Activated T-helper 1 cell treated with anti-CD3 and anti-CD28 coated beads, Interleukin-12 subunit alpha, Interleukin-12 subunit beta, Interleukin-2, Interleukin-4 antibody, amounts not matched to agents 30 ng/mL and 10 ng/mL and 1 ng/mL, durations not matched to agents 14 hours and 24 hours and 36 hours (primary cell): Measurements from ENCODE around the gene CYB561. TPM values are rescaled to one million over a fixed set of nuclear protein-coding genes. Genes with fewer than 3 reads are reported as not detected.
A peak's percentile ranks its signal among the peaks of the same experiment; 100 is the strongest.

ENCODE experiments used
- DNase-seq: peaks from one replicate; pipeline ENCODE4 v3.0.0; 2021; ENCODE audit warnings: low spot score
- H3K27ac Mint-ChIP-seq: one replicate; pipeline ENCODE4 v1.8.0; 2021; ENCODE audit warnings: mild to moderate bottlenecking, mixed read lengths
- H3K27me3 Mint-ChIP-seq: one replicate; pipeline ENCODE4 v1.8.0; 2022; ENCODE audit warnings: mild to moderate bottlenecking, moderate library complexity, mixed read lengths; ENCODE audit not compliant: insufficient read depth
- H3K36me3 Mint-ChIP-seq: one replicate; pipeline ENCODE4 v1.8.0; 2021; ENCODE audit warnings: low read depth, mixed read lengths
- H3K4me1 Mint-ChIP-seq: one replicate; pipeline ENCODE4 v1.8.0; 2021; ENCODE audit warnings: low read depth, mixed read lengths
- H3K4me3 Mint-ChIP-seq: one replicate; pipeline ENCODE4 v1.8.0; 2021; ENCODE audit warnings: mild to moderate bottlenecking, moderate library complexity, mixed read lengths
- H3K9me3 Mint-ChIP-seq: one replicate; pipeline ENCODE4 v1.8.0; 2021; ENCODE audit warnings: mixed read lengths
- intact Hi-C: fragments of 100-400 bp; cut with micrococcal nuclease; formaldehyde crosslinking; loops from one replicate; pipeline ENCODE4 v1.15.1; 2024
- total RNA-seq: library from RNA; stranded (reverse); gene quantifications from 2 replicates; pipeline ENCODE4 v1.2.3, GENCODE V29; 2022

Gene CYB561
- total RNA-seq, 1 donor from 2014 or later, result 1.9 TPM

DNA sequence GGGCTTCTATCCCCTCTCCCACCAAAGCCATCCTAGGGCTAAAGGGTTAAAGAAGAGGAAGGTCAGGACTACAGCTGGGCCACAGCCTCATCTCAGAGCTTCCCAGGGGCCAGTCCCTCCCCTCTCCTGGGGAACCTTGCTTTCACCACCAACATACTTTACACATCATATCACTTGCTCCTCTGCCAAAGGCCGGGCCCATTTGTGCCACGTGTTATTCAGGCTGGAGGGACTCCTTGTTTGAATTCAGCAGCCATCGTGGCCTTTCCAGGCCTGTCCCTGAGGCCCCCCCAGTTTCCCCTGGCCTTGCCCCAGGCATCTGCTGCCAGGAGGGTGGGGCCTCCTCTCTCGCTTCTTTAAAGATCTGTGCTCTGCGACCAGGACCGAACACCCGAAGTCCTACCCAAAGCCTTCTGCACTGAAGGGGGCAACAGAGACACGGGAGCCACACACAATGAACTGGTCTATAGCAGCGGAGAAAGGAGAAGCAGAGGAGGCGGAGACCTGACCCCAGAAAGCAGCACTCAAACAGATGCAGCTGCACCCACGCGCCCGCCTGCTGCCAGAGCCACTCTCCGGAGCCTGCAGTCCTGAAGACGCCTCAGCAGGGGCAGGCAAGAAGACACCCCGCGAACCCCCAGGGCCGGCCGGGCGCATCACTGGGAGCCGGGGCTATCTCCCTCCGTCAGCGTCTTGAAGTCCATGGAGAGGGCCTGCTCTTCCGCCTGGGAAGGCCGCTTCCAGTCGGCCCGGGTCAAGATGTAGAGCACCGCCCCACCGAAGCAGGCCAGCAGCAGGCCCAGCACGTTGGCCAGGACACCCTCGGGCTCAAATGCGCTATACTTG lies 12.1 kb downstream of the CYB561 start:
- no peak for DNase-seq
- Mint-ChIP-seq H3K27me3 (peaks cover 2% of the 10 kb centered on the region), H3K27ac (peak overlapping the region; percentile 12), H3K4me1 (peaks cover 30% of the 10 kb centered on the region), H3K9me3 (no peaks in the 10 kb centered on the region), H3K36me3 (no peaks in the 10 kb centered on the region), H3K4me3 (no peak overlapping the region)
- intact Hi-C loops, result no loop called here

DNA sequence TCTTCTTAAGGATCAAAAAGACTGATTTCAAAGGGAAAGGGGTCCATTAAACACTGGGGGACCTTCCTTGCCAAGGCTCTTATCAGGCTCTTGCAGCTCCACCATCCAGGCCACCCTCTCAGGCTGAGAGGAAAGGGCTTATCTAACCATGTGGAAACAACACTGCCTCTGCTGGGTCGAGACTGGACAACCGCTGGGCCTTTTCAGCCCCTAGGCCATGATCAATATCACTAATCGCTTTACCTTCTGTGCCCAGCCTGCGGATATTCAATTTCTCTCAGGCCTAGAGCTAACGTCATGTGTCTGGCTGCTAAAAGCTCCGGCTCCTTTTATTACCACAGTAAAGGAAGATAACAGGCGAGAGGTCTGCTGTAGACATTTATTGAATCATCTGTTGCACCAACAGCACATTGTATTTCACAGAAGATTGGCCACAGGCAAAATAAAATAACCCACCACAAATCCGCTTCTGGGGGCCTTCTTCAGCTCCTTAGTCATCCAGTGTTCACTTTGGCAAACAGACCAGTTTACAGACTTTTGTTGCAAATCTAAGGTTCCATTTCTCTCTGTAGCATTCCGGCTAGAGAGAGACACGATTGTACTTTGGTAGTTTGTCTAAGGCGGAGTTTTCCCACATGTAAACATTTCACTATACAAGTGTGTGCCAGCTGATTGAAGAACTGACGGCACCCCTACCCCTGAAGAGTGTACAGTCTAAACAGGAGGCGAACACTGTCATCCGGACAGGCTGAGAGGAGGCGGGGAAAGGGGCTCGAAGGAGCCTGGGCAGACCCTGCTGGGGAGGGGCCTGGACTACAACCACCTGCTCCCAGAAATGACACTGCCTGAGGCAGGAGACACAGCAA lies 13.9 kb downstream of the CYB561 start:
- Mint-ChIP-seq H3K4me3 (no peak overlapping the region), H3K27me3 (peaks cover 2% of the 10 kb centered on the region), H3K27ac (no peak overlapping the region), H3K9me3 (no peaks in the 10 kb centered on the region), H3K36me3 (no peaks in the 10 kb centered on the region), H3K4me1 (peaks cover 42% of the 10 kb centered on the region)
- intact Hi-C loops, result no loop called here
- DNase-seq, result no peak

DNA sequence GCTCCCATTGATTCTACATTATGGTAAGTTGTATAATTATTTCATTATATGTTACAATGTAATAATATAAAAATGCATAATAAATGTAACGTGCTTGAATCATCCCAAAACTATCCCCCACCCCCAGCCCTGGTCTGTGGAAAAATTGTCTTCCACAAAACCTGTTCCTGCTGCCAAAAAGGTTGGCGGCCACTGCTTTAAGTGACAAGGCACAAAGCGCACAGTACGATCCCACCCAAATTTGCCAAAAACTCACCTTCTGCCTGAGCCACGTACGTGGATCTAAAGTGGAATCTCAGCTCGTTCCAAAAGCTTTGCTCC lies 14.5 kb downstream of the CYB561 start:
- Mint-ChIP-seq H3K27ac (no peak overlapping the region), H3K36me3 (no peaks in the 10 kb centered on the region), H3K4me1 (peaks cover 48% of the 10 kb centered on the region), H3K27me3 (peaks cover 2% of the 10 kb centered on the region), H3K9me3 (no peaks in the 10 kb centered on the region), H3K4me3 (no peak overlapping the region)
- DNase-seq, result no peak
- intact Hi-C loops, result no loop called here

DNA sequence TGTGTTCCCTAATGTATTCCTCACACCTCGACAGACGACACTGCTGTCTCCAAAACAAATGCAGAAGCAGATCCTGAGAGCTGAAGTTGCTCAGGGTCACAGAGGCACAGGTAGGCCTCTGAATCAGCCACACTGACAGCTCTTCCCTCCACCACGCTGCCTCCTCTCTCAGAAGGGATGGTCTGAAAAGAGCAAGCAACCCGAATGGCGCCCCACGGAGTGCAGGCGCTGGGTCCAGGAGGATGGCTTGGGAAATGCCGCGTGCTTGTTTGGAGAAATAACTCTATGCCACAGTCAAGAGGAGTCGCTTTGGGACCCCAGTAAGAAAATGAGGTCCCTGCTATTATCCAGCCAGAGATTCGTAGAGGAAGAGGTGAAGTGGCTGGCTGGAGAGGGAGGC lies 15.9 kb downstream of the CYB561 start:
- Mint-ChIP-seq H3K4me1 (peaks cover 61% of the 10 kb centered on the region), H3K27ac (no peak overlapping the region), H3K27me3 (peaks cover 2% of the 10 kb centered on the region), H3K36me3 (no peaks in the 10 kb centered on the region), H3K4me3 (no peak overlapping the region), H3K9me3 (no peaks in the 10 kb centered on the region)
- DNase-seq, result no peak
- intact Hi-C loops, result no loop called here

DNA sequence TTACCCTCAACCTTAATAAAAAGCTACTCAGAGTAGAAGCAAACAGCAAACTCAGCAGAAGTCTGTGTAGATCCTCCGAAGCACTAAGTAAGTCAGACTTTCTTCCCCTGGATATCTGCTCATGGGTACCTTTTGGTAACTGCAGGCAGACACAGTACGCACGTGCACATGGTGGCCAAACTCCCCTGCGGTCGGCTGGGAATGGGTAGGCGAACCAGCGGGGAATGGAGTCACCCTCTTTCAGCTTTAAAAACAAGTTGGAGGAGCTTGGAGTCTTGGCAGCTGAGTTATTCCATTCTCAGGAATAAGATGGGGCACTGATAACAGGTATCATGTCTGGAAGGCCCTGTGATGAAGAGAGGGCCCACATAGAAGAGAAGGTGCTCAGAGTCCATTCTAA lies 16.3 kb downstream of the CYB561 start:
- no peak overlapping the region for H3K4me3 Mint-ChIP-seq
- no peak for DNase-seq
- intact Hi-C loops, result loop anchor here (5.0 to 10.0 kb wide), 3 partner anchors 123 to 395 kb away; partner anchors contain the start of genes CCDC47, DCAF7, DDX42 and FTSJ3
- no peaks in the 10 kb centered on the region for H3K9me3 Mint-ChIP-seq
- peaks cover 57% of the 10 kb centered on the region for H3K4me1 Mint-ChIP-seq
- H3K36me3 Mint-ChIP-seq, result no peaks in the 10 kb centered on the region
- H3K27ac Mint-ChIP-seq, result no peak overlapping the region
- H3K27me3 Mint-ChIP-seq, result no peaks in the 10 kb centered on the region

DNA sequence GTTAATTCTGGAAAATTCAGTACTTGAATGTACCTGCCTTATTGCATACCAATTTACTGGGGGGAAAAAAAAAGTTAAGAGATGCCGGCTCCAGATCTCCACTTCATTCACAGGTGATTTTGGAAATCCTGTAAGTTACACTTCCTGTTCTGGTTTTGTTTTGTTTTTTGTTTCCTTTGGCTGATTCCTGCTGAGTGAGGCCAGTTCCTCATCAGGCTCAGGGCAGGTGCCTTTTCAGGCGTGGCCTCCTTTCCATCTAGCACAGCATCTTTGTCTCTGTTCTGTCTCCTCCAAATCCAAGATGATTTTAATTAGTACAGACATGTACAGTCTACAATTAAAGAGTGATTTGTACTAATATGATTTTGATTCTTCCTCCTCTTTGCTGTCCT lies 19.2 kb downstream of the CYB561 start:
- no peaks in the 10 kb centered on the region for H3K9me3 Mint-ChIP-seq
- H3K4me1 Mint-ChIP-seq, result peaks cover 32% of the 10 kb centered on the region
- H3K4me3 Mint-ChIP-seq, result no peak overlapping the region
- DNase-seq, result no peak
- H3K27me3 Mint-ChIP-seq, result peaks cover 6% of the 10 kb centered on the region
- H3K36me3 Mint-ChIP-seq, result no peaks in the 10 kb centered on the region
- intact Hi-C loops, result loop anchor here (5.0 to 10.0 kb wide), 3 partner anchors 125 to 398 kb away; partner anchors contain the start of genes CCDC47, DCAF7, DDX42 and FTSJ3
- H3K27ac Mint-ChIP-seq, result no peak overlapping the region

DNA sequence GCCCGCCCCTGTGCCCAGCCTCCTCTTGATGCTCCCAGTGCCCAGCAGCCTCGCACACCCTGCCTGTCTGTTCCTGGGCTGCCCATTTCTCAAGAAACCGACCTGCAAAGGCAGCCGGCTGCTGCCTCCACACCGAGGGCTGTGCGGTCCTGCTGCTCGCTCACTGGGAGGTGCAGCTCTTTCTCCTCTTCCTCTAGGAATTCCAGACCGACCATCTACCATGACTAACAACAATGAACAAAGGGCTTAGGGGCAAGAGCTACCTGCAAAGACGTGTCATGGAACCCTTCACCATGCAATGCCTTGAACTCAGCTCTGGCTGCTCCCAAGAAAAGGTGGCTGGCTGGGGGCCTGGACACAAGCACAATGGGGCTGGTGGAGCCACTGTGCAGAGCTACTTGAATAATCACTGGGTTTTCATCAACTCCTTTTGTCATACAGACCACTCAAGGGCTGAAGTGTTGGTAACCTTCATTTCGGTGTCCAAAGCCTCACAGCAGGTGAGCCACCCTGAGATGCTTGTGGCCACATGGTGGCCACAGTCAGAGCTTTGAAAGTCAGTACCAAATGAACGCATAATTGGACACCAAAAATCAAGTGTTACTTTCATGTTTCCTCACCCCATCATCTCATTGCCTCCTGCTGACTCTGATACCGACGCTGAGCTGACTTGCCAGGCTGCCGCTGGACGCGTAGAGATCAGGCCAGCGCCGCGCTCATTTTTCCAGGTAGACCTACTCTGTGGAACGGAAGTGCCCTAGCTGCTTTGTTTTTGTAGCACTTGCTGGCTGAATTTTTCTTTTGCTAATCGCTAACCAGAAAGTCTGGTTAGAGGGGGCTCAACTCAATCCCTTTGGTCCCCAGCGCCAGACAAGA lies 19.8 kb downstream of the CYB561 start:
- intact Hi-C loops, result loop anchor here (5.0 to 10.0 kb wide), 3 partner anchors 126 to 399 kb away; partner anchors contain the start of genes CCDC47, DCAF7, DDX42 and FTSJ3
- no peaks in the 10 kb centered on the region for H3K9me3 Mint-ChIP-seq
- H3K36me3 Mint-ChIP-seq, result no peaks in the 10 kb centered on the region
- no peak overlapping the region for H3K27ac Mint-ChIP-seq
- H3K27me3 Mint-ChIP-seq, result peaks cover 6% of the 10 kb centered on the region
- peaks cover 32% of the 10 kb centered on the region for H3K4me1 Mint-ChIP-seq
- no peak overlapping the region for H3K4me3 Mint-ChIP-seq
- no peak for DNase-seq

DNA sequence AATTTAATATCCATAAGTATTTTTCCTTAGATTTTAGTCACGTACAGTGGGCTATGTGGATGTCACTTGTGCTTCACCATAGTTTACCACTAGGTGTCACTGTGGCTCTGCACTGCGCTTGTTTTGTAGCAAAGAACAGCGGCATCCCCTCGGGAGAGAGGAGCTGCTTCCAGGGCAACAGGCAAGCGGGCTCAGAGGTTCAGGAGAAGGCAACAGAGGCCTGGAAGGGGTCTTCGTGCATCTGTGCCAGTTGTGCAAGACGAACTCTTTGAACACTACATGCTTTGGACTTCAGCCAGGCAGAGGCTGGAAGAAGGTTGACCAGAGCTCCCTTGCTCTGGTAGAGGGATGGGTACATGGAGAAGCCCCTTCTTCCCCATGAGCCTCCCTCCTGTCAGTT lies 20.6 kb downstream of the CYB561 start:
- intact Hi-C loops, result loop anchor here (1.0 to 10.0 kb wide), 8 partner anchors 21 to 399 kb away; partner anchors contain the start of genes CCDC47, CYB561, DCAF7 and DDX42
- peak; percentile 58 for DNase-seq
- Mint-ChIP-seq H3K27me3 (peaks cover 6% of the 10 kb centered on the region), H3K27ac (no peak overlapping the region), H3K4me3 (no peak overlapping the region), H3K36me3 (no peaks in the 10 kb centered on the region), H3K4me1 (peaks cover 34% of the 10 kb centered on the region), H3K9me3 (no peaks in the 10 kb centered on the region)

DNA sequence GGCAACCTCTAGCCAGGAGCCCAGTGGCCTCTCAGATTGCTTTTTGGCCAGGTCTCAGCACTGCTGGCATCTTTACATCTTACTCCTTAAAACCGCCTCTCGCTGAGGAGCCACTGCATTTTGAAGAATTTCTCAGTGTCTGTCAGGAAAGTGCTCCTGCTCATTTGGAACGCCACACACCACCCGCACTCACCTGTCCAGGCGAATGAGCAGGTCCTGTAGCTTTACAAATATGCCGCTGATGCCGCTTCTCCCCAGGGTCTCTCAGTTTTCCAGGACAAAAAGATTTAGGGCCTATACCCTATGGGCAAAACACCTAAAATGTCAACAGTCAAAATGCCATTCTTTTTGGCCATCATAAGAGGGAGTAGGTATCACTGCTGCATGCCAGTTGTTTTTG lies 22.1 kb downstream of the CYB561 start:
- H3K27me3 Mint-ChIP-seq, result peaks cover 6% of the 10 kb centered on the region
- DNase-seq, result no peak
- H3K4me1 Mint-ChIP-seq, result peaks cover 49% of the 10 kb centered on the region
- no peak overlapping the region for H3K4me3 Mint-ChIP-seq
- no peaks in the 10 kb centered on the region for H3K36me3 Mint-ChIP-seq
- no peak overlapping the region for H3K27ac Mint-ChIP-seq
- no peaks in the 10 kb centered on the region for H3K9me3 Mint-ChIP-seq
- intact Hi-C loops, result loop anchor here (2.0 to 10.0 kb wide), 4 partner anchors 23 to 401 kb away; partner anchors contain the start of genes CCDC47, CYB561, DDX42 and FTSJ3

DNA sequence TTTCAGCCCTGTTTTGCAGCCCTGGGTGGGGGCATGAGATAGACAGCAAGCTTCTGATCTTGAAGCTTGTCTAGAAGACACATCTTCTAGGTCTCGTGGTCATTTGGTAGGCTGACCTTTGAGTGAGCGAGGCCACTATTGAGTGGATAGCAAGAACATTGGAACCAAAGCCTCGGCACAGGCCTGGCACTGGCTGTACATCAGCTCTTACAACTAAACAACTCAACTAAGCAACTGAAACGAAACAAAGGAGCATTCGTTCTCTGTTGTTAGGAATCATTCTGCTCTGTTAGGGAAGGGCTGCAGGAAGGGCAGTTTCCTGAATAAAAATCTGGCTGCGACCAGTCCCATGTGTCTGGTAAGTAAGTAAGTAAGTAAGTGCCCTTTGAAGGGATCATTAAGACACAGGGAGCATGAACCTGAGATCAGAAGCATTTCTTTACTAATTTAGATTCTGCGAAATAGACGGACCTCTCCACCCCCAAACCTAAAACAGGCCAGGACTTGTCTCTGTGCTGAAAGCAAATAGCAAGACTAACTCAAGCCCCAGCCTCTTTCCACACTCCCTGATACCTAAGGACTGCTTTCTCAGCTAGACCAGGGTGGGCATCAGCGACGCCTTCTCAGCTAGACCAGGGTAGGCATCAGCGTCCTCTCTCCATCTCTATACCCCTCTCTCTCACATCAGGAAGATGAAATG lies 22.7 kb downstream of the CYB561 start:
- Mint-ChIP-seq H3K36me3 (no peaks in the 10 kb centered on the region), H3K4me1 (peaks cover 50% of the 10 kb centered on the region), H3K4me3 (no peak overlapping the region), H3K27me3 (peaks cover 6% of the 10 kb centered on the region), H3K27ac (no peak overlapping the region), H3K9me3 (no peaks in the 10 kb centered on the region)
- DNase-seq, result no peak
- intact Hi-C loops, result loop anchor here (10.0 kb wide), 2 partner anchors 351 to 401 kb away; partner anchors contain the start of genes CCDC47, DDX42, FTSJ3 and PSMC5

DNA sequence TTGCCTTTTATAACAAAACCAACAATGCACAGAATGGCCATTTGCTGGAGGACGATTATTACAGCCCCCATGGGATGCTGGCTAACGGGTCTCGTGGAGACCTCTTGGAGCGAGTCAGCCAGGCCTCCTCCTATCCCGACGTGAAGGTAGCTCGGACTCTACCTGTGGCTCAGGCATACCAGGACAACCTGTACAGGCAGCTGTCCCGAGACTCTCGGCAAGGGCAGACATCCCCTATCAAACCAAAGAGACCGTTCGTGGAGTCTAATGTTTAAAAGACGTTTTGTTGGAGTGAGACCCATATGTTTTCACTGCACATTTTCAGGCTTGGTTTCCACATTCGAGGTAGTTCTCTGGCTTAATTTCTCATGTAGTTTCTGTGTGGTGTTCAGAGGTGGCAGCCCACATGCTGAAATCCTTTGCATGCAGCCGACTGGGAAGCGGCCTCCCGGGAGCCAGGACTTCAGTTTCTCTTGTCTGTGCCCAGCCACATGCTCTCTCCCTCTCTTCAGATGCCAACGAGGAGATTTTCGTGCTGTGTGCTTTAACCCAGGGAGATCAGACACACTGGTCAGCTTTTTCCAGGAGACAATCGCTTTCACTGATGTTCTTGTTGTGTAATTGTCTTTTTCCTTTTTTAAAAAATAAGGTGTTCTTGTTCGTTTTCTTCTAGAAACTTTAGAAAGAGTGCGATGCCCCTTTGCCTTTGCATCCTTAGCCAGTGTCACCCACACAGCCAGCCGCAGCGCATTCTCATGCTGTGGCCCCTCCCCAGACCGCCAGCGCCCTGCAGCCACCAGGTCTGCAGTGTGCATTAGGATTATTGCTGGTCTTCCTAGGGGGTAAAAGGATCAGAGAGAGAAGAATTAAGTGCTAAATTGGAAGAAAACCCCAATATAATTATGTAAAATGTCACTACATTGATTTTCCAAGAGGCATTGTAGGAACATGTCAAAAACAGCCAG lies 24.1 kb downstream of the CYB561 start:
- no peak overlapping the region for H3K27ac Mint-ChIP-seq
- H3K4me1 Mint-ChIP-seq, result peaks cover 37% of the 10 kb centered on the region
- intact Hi-C loops, result loop anchor here (10.0 kb wide), 2 partner anchors 353 to 403 kb away; partner anchors contain the start of genes CCDC47, DDX42, FTSJ3 and PSMC5
- no peak for DNase-seq
- no peaks in the 10 kb centered on the region for H3K9me3 Mint-ChIP-seq
- no peaks in the 10 kb centered on the region for H3K36me3 Mint-ChIP-seq
- peaks cover 6% of the 10 kb centered on the region for H3K27me3 Mint-ChIP-seq
- no peak overlapping the region for H3K4me3 Mint-ChIP-seq
